Fibroblast of the aortic adventitia (primary cell): ENCODE measurements around the gene TFCP2L1. TPM values are rescaled to one million over a fixed set of nuclear protein-coding genes. Genes with fewer than 3 reads are reported as not detected.

ENCODE experiments used
- DNase-seq: peaks from one replicate; pipeline ENCODE4 v3.0.0-alpha.2; 2010; ENCODE audit warnings: low read depth
- H3K4me3 ChIP-seq: 2 replicates; pipeline ENCODE4 v1.5.1; 2011; ENCODE audit warnings: low read depth, mild to moderate bottlenecking, control low read depth, low read length, moderate library complexity
- CTCF ChIP-seq: IDR thresholded peaks from 2 replicates; pipeline ENCODE4 v1.5.1; 2011; ENCODE audit warnings: mild to moderate bottlenecking, low read length, control low read depth, inconsistent platforms; ENCODE audit not compliant: insufficient read depth
- total RNA-seq: library from RNA; depleted of rRNA; stranded (reverse); fragments of >200 nt; gene quantifications from 2 replicates; pipeline ENCODE4 v1.2.3, GENCODE V29; 2012; ENCODE audit warnings: low replicate concordance

TFCP2L1 gene
- total RNA-seq, 1 donor, result under 0.01 TPM

- no peak overlapping the region for H3K4me3 ChIP-seq
- no peak for DNase-seq
- TF ChIP-seq CTCF, result no peak
Measured at GRCh38 chr2:121287956-121288355, 3.0 kb upstream of the TFCP2L1 start.

- DNase-seq, result no peak
- TF ChIP-seq CTCF, result no peak
- H3K4me3 ChIP-seq, result no peak overlapping the region
Measured at GRCh38 chr2:121287146-121287798, 2.3 kb upstream of the TFCP2L1 start.

GRCh38 chr2:121286506-121286905 is 1.5 kb upstream of the TFCP2L1 start:
- TF ChIP-seq CTCF, result no peak
- no peak for DNase-seq

GRCh38 chr2:121285926-121286325 is 924 bp upstream of the TFCP2L1 start:
- TF ChIP-seq CTCF, result no peak

More at GRCh38 chr2:121286506-121286905, 1.5 kb upstream of the TFCP2L1 start:
- no peak overlapping the region for H3K4me3 ChIP-seq

GRCh38 chr2:121283670-121284462 is 1.1 kb downstream of the TFCP2L1 start:
- no peak for TF ChIP-seq CTCF
- H3K4me3 ChIP-seq, result no peak overlapping the region
- no peak for DNase-seq

More at GRCh38 chr2:121285926-121286325, 924 bp upstream of the TFCP2L1 start:
- DNase-seq, result no peak
- no peak overlapping the region for H3K4me3 ChIP-seq

GRCh38 chr2:121282800-121283385 is 2.1 kb downstream of the TFCP2L1 start:
- no peak for TF ChIP-seq CTCF
- no peak overlapping the region for H3K4me3 ChIP-seq

More at GRCh38 chr2:121282800-121283385, 2.1 kb downstream of the TFCP2L1 start:
- DNase-seq, result no peak
